A549 treated with DMSO at 1 μM for 4 hours (cell line): ENCODE data around the gene HAUS3. TPM values are rescaled to one million over a fixed set of nuclear protein-coding genes. Genes with fewer than 3 reads are reported as not detected.

ENCODE experiments used
- total RNA-seq: library from RNA; stranded (reverse); fragments of 200-300 nt; extraction: Qiagen RNA extraction; gene quantifications from 5 replicates; pipeline ENCODE4 v1.2.3, GENCODE V29; 2022; ENCODE audit warnings: low read depth

HAUS3 gene, protein sequence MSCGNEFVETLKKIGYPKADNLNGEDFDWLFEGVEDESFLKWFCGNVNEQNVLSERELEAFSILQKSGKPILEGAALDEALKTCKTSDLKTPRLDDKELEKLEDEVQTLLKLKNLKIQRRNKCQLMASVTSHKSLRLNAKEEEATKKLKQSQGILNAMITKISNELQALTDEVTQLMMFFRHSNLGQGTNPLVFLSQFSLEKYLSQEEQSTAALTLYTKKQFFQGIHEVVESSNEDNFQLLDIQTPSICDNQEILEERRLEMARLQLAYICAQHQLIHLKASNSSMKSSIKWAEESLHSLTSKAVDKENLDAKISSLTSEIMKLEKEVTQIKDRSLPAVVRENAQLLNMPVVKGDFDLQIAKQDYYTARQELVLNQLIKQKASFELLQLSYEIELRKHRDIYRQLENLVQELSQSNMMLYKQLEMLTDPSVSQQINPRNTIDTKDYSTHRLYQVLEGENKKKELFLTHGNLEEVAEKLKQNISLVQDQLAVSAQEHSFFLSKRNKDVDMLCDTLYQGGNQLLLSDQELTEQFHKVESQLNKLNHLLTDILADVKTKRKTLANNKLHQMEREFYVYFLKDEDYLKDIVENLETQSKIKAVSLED
- 6.8 to 8.9 TPM (median 7.9 TPM) in 5 replicates for total RNA-seq

DNA sequence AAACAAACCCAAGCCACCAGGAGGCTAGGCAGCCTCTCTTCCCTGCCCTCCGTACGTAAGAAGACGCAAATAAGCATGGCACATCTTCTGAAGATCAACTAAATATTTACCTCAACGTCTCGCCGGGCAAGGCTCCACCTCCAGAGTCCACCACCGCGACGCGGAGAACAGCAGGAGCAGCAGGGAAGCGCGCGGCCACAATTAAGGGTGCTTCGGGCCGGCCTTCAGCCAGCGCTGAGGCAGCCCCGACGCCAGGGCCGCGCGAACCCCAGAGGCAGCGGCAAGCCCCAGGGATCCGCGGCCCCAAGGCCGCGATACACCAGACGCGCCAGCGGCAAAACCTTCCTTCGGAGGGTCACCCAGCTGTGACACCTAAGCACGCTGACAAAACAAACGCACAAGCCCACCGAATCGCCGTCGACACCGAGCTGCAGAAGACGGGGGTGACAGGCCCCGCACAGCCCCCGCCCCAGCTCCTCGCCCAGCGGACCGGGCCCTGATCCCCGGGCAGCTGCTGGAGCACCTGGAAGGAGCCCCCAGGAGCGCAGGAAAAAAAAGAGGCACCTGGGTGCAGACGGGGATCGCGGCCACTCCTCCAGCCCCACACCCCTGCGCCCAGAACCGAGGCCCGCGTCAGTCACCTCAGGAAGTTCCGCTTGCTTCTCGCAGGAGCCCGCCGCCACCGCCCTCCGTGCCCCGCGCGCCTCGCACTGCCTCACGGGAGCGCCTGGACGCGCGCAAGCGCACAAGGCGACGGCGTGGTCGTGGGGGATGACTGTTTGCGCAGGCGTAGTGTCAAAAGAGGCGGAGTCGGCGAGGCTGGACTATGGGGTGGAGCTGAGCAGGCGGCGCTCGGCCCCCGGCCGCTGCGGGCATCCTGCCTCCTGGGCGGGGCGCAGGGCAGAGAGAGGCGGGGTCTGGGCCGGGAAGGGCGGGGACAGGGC, at the start of gene HAUS3, which contains the start of gene POLN:
TSS of gene HAUS3 (minus strand) at position 712 of the 944 bp plus-strand sequence. CDS start 1,175 bp downstream, outside the sequence.
TSS of gene POLN (minus strand) at position 712 of the 944 bp plus-strand sequence. CDS start 12,890 bp downstream, outside the sequence.

DNA sequence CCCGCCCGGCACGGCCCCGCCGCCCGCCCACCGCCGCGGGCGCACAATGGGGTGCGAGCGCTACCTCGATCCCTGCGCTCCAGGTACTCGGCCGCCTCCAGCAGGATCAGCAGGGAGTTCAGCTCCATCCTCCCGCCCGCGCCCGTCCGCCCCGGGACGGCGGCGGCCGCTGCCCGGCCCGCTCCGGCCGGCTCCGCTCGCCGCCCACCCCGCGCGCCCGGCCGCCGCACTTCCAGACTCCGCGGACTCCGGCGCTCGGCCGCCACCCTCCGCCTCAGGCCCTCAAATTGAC, 19.9 kb upstream of the HAUS3 start, which contains the start of gene MXD4:
TSS of gene MXD4 (minus strand) at position 257 of the 292 bp plus-strand sequence. CDS start at position 128, 129 bp downstream.

Other genes starting within 250 kb of the HAUS3 start
- 17.6 to 26.9 TPM (median 23.2 TPM) in 5 replicates for gene NELFA, start 233.1 kb downstream of the HAUS3 start, total RNA-seq
- 11.9 to 15.4 TPM (median 13.8 TPM) in 5 replicates for gene NAT8L, start 182.8 kb downstream of the HAUS3 start, total RNA-seq
- 0.40 to 0.72 TPM (median 0.66 TPM) in 5 replicates for gene POLN, start within 50 bp of the HAUS3 start, total RNA-seq
- 13.2 to 19.9 TPM (median 16.4 TPM) in 5 replicates for gene MXD4, start 20.0 kb upstream of the HAUS3 start, total RNA-seq
- gene ZFYVE28, start 176.5 kb upstream of the HAUS3 start, total RNA-seq = 1.3 to 2.7 TPM (median 2.4 TPM) in 5 replicates
- 0.07 to 0.19 TPM (median 0.11 TPM) in 4 of 5 replicates, not detected in the other for gene CFAP99, start 176.8 kb upstream of the HAUS3 start, total RNA-seq
- 61.9 to 89.6 TPM (median 65.2 TPM) in 5 replicates for gene RNF4, start 227.0 kb upstream of the HAUS3 start, total RNA-seq